GM18502 (cell line): ENCODE results near the gene JAK3.

Experiments used
- ATAC-seq: cut with Tn5 transposase; IDR thresholded peaks from one replicate; pipeline ENCODE4 v1.9.1; 2021; ENCODE audit warnings: mild to moderate bottlenecking; ENCODE audit not compliant: unreplicated experiment, poor library complexity

Gene JAK3

GRCh38 chr19:17866312-17866963 lies 18.7 kb upstream of the JAK3 start:
- no peak for ATAC-seq

GRCh38 chr19:17865364-17866311 lies 17.9 kb upstream of the JAK3 start:
- no peak for ATAC-seq

- no peak for ATAC-seq
Observed at GRCh38 chr19:17863520-17864182, 15.9 kb upstream of the JAK3 start.

- no peak for ATAC-seq
Observed at GRCh38 chr19:17862711-17863519, 15.1 kb upstream of the JAK3 start.

- ATAC-seq = no peak
Observed at GRCh38 chr19:17861542-17862402, 14.0 kb upstream of the JAK3 start.

- no peak for ATAC-seq
Observed at GRCh38 chr19:17860993-17861360, 13.2 kb upstream of the JAK3 start.

- ATAC-seq = no peak
Observed at GRCh38 chr19:17860331-17860992, 12.7 kb upstream of the JAK3 start.

- ATAC-seq = peak; percentile 90
Observed at GRCh38 chr19:17859533-17860330, 11.9 kb upstream of the JAK3 start, which contains the start of gene RPL18A. RPL18A (plus strand) TSS chr19:17859910; CDS start chr19:17859957, 47 bp downstream.

GRCh38 chr19:17855280-17856152 lies 7.7 kb upstream of the JAK3 start:
- ATAC-seq = no peak

GRCh38 chr19:17854061-17854460 lies 6.3 kb upstream of the JAK3 start:
- ATAC-seq = no peak

GRCh38 chr19:17848595-17849292 lies 962 bp upstream of the JAK3 start:
- no peak for ATAC-seq

- ATAC-seq = no peak
Observed at GRCh38 chr19:17846146-17846545, 1.6 kb downstream of the JAK3 start.

- no peak for ATAC-seq
Observed at GRCh38 chr19:17843908-17844490, 3.8 kb downstream of the JAK3 start.

GRCh38 chr19:17843292-17843827 lies 4.4 kb downstream of the JAK3 start:
- no peak for ATAC-seq

GRCh38 chr19:17842663-17843291 lies 5.0 kb downstream of the JAK3 start:
- ATAC-seq = no peak
